Neural cell (in vitro differentiated cells): ENCODE results near the gene ATP8B1.

Experiments
- CTCF ChIP-seq: fragments of 450-650 bp; IDR thresholded peaks from 2 replicates; pipeline ENCODE4 v1.5.1; 2014; ENCODE audit warnings: antibody characterized with exemption, mild to moderate bottlenecking, moderate library complexity; ENCODE audit not compliant: poor library complexity, severe bottlenecking
- EZH2 ChIP-seq: fragments of 200-600, 300-800 bp; shearing (Covaris generic), sonication (generic); IDR thresholded peaks from 2 replicates; pipeline ENCODE4 v1.6.1; 2014; ENCODE audit warnings: antibody characterized with exemption, low read length, borderline replicate concordance, mild to moderate bottlenecking; ENCODE audit not compliant: insufficient read depth, poor library complexity, severe bottlenecking

GRCh38 chr18:57834616-57835015 is 31.5 kb upstream of the ATP8B1 start:
- TF ChIP-seq CTCF (no peak), EZH2 (no peak)
